ENCODE results near the gene FBXW8.

The FBXW8 gene

GRCh38 chr12:116943419-116944372 is 32.9 kb downstream of the FBXW8 start:
- TF ChIP-seq CTCF (conservative IDR thresholded peaks at IDR 0.05; ENCODE audit: low read depth, low read length): no peak
- H3K4me3 ChIP-seq (ENCODE audit: low read length): no peak overlapping the region
- no peak for DNase-seq (ENCODE audit: low read depth)

GRCh38 chr12:116945886-116946550 is 35.3 kb downstream of the FBXW8 start:
- no peak overlapping the region for H3K4me3 ChIP-seq (ENCODE audit: low read length)
- no peak for DNase-seq (ENCODE audit: low read depth)
- TF ChIP-seq CTCF (conservative IDR thresholded peaks at IDR 0.05; ENCODE audit: low read depth, low read length): no peak

DNA sequence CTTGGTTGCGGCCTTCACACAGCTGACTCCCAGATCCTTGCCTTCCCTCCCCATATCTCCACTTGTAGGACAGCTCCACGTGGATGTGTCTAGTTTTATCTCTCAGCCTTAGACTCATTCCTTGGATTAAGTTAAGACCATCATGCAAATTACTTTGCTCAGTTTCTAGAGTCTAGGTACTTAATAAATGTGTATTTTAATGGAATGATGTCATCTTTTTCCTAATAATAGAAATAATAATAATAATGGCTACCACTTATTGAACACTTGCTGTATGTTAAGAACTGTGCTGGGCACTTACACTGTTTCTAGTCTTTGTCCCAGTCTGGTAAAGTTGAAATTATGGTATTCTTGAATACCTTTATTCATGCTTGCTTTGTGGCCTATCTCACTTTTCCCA is 37.5 kb downstream of the FBXW8 start:
- DNase-seq (ENCODE audit: low read depth): no peak
- TF ChIP-seq CTCF (conservative IDR thresholded peaks at IDR 0.05; ENCODE audit: low read depth, low read length): no peak

GRCh38 chr12:116950628-116951325 is 40.0 kb downstream of the FBXW8 start:
- DNase-seq (ENCODE audit: low read depth): no peak
- no peak overlapping the region for H3K4me3 ChIP-seq (ENCODE audit: low read length)
- TF ChIP-seq CTCF (conservative IDR thresholded peaks at IDR 0.05; ENCODE audit: low read depth, low read length): no peak

More for the DNA sequence above, 37.5 kb downstream of the FBXW8 start:
- H3K4me3 ChIP-seq (ENCODE audit: low read length): no peak overlapping the region

GRCh38 chr12:116954710-116955381 is 44.1 kb downstream of the FBXW8 start:
- DNase-seq (ENCODE audit: low read depth): no peak
- H3K4me3 ChIP-seq (ENCODE audit: low read length): no peak overlapping the region
- no peak for TF ChIP-seq CTCF (conservative IDR thresholded peaks at IDR 0.05; ENCODE audit: low read depth, low read length)

- H3K4me3 ChIP-seq (ENCODE audit: low read length): no peak overlapping the region
- no peak for DNase-seq (ENCODE audit: low read depth)
- TF ChIP-seq CTCF (conservative IDR thresholded peaks at IDR 0.05; ENCODE audit: low read depth, low read length): peak; percentile 2
Observed at GRCh38 chr12:116955382-116956021, 44.8 kb downstream of the FBXW8 start.
